GM21528 (cell line): Measurements from ENCODE around the gene RPL27.

Experiments used
- ATAC-seq: cut with Tn5 transposase; IDR thresholded peaks from one replicate; pipeline ENCODE4 v1.9.1; 2021; ENCODE audit warnings: mild to moderate bottlenecking, moderate library complexity; ENCODE audit not compliant: unreplicated experiment, low FRiP score

RPL27 gene

GRCh38 chr17:43020030-43020621, 21.9 kb downstream of the RPL27 start:
- ATAC-seq, result no peak

DNA sequence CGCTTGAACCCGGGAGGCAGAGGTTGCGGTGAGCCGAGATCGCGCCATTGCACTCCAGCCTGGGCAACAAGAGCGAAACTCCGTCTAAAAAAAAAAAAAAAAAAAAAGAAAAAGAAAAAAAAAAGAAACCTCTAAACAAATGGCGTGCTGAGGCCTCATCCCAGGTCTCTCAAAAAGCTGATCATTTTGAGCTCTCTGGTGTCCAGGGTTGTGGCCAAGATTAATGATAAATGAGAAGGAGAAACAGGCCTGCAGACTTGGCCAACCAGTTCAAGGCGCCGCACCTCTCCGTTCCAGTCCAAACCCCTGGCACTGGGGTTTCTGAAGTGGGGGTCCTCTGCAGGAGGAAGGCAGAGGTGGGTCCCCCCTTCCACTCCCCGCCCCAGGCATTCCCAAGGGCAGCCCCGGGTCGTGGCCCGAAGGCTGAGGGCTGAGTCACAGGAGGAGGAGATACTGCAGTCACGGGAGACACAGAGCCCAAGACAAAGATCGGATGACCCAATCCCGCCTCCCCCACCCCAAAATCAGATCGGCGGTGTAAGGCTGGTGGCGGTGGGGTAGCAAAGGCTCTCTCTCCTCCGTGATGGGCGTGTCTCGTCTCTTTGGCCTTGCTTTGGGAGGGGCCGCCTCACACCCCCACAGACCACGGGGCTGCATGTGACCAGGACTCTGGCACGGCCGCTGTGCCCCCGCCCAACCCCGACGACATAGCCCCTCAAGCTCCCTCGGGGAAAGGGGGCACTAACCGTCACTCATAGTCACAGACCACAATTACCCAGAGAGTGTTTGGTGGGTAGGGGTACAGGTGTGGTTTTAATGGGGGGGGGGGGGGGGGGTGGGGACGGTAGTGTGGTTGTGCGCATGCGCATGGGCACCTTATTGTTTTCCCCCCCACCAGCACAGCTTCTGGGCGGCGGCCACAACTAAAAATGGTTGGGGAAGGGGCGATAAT, 22.8 kb downstream of the RPL27 start:
- ATAC-seq, result no peak

DNA sequence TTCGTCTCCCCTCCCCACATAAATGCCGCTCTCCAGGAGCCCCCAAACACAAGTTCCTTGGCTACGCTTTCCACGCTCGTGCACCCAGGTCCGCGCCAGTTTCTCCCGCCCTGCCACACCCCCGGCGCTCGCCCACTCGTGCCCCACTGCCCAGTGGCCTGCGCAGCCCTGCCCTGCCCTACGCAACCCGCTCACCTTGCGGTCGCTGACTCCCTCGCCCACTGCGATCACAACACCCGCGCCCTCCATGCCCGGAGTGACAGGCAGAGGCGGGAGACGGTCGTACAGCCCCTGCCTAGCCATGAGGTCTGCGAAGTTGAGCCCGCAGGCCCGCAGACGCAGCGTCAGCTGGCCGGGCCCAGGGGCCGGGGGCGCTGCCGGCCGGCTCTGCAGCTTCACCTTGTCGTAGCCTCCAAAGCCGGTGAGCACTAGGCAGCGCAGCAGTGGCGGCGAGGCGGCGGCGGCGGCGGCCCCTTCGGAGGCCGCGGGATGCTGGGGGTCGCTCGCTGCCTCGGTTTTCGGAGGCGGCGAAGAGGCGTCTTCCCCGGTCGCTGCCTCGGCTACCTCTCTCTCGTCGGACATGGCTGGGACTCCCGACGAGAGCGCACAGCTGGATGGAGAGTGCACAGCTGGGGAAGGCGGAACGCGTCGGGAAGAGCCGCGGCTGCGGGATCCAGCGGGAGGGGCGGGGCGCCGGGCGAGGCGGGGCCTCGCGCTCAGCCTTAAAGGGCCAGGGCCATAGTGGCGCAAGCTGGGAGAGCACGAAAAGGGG, 23.7 kb downstream of the RPL27 start, which contains the start of gene VAT1:
TSS of gene VAT1 (minus strand) at position 645 of the 772 bp plus-strand sequence. CDS start at position 582, 63 bp downstream.
- no peak for ATAC-seq

- no peak for ATAC-seq
Measured at GRCh38 chr17:43024407-43025289, 26.4 kb downstream of the RPL27 start, which contains the start of gene RND2. Gene RND2, plus strand, starts transcription at chr17:43025231. Its CDS starts 117 bp downstream, at chr17:43025348.

DNA sequence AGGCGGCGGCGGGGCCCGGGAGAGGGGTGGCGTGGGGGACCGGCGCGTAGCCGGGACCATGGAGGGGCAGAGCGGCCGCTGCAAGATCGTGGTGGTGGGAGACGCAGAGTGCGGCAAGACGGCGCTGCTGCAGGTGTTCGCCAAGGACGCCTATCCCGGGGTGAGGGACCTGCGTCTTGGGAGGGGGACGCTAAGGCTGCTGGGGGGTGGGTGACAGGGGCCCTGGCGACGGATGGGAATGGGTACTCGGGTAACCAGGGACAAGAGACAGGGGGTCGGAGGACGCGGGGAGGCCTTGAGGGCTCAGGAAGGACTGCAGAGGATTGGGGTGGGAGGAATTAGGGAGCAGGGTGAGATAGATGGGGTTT, 27.1 kb downstream of the RPL27 start:
- ATAC-seq, result no peak

DNA sequence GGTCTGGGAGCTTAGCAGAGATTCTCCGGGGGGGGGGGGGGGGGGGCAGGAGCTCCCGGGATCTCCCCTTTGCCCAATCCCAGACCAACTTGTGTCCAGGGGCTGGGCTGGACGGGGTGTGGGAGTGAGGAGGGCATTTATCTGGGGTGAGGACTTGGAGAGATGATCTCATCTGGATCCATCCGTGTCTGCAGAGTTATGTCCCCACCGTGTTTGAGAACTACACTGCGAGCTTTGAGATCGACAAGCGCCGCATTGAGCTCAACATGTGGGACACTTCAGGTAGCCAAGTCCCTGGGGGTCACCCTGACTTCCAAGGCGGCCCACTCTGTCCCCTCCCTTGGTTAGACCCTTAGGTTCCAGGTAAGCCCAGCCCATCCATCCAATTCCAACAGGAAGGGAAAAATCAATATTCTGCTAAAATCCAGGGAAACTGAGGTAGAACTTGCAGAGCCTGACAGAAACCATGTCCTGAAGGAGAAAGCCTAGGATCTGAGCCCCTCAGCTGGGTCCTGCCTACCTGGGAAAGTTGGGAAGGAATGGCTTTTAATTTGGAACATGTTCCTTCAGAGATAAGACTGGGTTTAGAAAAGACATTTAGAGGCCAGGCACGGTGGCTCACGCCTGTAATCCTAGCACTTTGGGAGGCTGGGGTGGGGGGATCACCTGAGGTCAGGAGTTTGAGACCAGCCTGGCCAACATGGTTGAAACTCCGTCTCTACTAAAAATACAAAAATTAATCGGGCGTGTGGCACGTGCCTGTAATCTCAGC, 27.7 kb downstream of the RPL27 start:
- no peak for ATAC-seq

DNA sequence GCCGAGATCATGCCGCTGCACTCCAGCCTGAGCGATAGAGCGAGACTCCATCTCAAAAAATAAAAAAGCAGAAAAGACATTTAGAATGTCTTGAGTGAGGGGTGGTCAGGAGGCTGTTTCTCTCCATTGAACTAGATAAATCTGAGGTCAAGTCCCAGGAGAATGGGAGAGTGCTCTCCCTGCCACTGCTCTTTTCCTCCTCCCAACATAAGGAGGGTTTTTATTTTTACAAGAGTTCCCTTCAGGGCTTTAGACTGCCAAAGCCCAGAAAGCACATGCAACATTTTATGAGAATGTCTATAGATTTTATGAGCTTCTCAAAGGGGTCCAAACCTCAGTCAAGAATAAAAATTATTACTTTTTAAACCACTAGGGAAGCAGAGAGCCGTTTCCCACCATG, 28.4 kb downstream of the RPL27 start:
- no peak for ATAC-seq

GRCh38 chr17:43027091-43028032, 29.1 kb downstream of the RPL27 start:
- no peak for ATAC-seq

- ATAC-seq, result no peak
Measured at GRCh38 chr17:43028221-43028861, 30.1 kb downstream of the RPL27 start.

DNA sequence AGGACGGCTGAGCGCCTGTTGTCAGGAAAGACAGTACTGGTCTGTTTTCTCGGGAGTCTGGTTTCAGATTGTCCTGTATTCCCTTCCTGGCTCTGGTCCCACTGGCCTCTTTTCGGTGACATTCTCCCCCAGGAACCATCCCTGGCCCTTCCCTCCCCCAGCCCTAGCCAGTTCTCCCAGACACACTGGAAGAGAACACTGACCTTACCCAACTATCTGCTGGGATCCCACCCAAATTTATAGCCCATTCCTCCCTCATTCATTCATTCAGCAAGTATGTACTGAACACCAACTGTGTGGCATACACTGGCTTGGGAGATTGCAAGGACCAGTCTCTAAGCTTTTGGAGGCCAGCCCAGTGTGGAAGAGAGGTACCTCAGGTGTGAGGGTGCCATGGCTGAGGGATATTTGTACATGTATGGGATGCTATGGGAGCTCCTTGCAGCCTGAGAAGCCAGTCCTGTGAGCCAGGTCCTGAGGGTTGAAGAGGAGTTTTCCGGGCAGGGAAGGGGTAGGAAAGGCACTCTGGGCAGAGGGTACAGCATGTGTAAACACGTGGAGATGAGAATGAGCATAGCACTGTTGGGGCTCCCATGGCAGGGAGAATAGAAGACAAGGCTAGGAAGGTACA, 32.0 kb downstream of the RPL27 start:
- ATAC-seq, result no peak

- no peak for ATAC-seq
Measured at GRCh38 chr17:43031666-43032065, 33.4 kb downstream of the RPL27 start.

- ATAC-seq, result no peak
Measured at GRCh38 chr17:43033948-43034881, 36.0 kb downstream of the RPL27 start.

DNA sequence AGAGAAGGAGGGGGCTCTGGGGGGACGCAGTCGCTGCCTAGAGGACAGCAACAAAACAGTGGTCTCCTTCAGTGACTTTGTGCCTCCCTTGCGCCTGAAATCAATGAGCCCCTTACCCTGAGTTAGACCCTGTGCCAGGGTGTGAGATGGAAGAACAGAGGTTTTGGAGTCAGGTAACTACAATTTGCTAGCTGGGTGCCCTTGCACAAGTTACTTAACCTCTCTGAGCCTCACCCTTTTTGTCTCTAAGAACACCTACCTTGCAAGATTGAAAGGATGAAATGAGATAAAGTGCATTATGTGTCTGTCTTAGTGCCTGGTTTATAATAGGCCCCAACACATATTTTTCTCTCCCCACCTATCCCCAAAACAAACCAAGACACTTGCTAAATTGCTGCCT, 36.7 kb downstream of the RPL27 start:
- no peak for ATAC-seq

DNA sequence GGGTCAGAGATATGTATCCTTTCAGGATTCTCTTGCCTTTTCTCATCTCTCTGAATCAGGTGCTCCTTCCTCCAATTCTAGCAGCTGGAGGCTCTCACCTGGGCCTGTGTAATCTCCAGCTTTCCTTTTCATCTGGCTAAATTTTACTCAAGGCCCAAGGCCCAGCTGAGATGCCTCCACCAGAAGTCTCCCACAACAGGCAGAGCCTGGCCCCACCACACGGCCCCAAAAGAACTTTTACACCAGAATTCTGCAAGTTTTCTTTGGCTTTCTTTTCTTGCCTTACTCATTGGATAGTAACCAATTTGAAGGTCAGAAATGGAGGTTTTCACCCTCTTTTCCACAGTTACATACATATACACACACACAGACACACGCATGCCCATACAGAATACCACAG, 41.4 kb downstream of the RPL27 start:
- no peak for ATAC-seq

- ATAC-seq, result no peak
Measured at GRCh38 chr17:43040655-43041054, 42.4 kb downstream of the RPL27 start.

GRCh38 chr17:43042025-43042628, 43.9 kb downstream of the RPL27 start:
- ATAC-seq, result no peak
